Osteocyte (in vitro differentiated cells): ENCODE results near the gene ANKDD1B. TPM values are rescaled to one million over a fixed set of nuclear protein-coding genes. Genes with fewer than 3 reads are reported as not detected.
"Not testable (repeated sequence)": the region's sequence is repeated elsewhere in the genome, so short reads cannot be mapped to it uniquely, and the experiment has no call there.

Source experiments
- DNase-seq: peaks from one replicate; pipeline ENCODE4 v3.0.0; 2021; ENCODE audit warnings: mixed read lengths; ENCODE audit not compliant: unreplicated experiment; ENCODE audit errors: extremely low spot score
- H3K27ac Mint-ChIP-seq: one replicate; pipeline ENCODE4 v1.8.0; 2021; ENCODE audit warnings: mild to moderate bottlenecking, mixed read lengths; ENCODE audit not compliant: unreplicated experiment
- H3K27me3 Mint-ChIP-seq: one replicate; pipeline ENCODE4 v1.8.0; 2021; ENCODE audit warnings: mixed read lengths; ENCODE audit not compliant: unreplicated experiment
- H3K36me3 Mint-ChIP-seq: one replicate; pipeline ENCODE4 v1.8.0; 2021; ENCODE audit warnings: mixed read lengths; ENCODE audit not compliant: unreplicated experiment
- H3K4me1 Mint-ChIP-seq: one replicate; pipeline ENCODE4 v1.8.0; 2021; ENCODE audit warnings: mixed read lengths; ENCODE audit not compliant: unreplicated experiment
- H3K4me3 Mint-ChIP-seq: one replicate; pipeline ENCODE4 v1.8.0; 2021; ENCODE audit warnings: mild to moderate bottlenecking, moderate library complexity, mixed read lengths; ENCODE audit not compliant: unreplicated experiment
- H3K9me3 Mint-ChIP-seq: one replicate; pipeline ENCODE4 v1.8.0; 2021; ENCODE audit warnings: mixed read lengths; ENCODE audit not compliant: unreplicated experiment
- CTCF ChIP-seq: fragments of 200-600 bp; sonication (generic); IDR thresholded peaks from 2 replicates; pipeline ENCODE4 v1.5.0; 2021; ENCODE audit warnings: antibody characterized with exemption, mild to moderate bottlenecking, moderate library complexity
- total RNA-seq: library from RNA; stranded (reverse); gene quantifications from 2 replicates; pipeline ENCODE4 v1.2.1, GENCODE V29; 2021

ANKDD1B gene
- total RNA-seq, 1 donor from 2014 or later, result 0.67 TPM

GRCh38 chr5:75685141-75685540 lies 73.9 kb downstream of the ANKDD1B start:
- Mint-ChIP-seq H3K9me3 (no peaks in the 10 kb centered on the region), H3K36me3 (peaks cover 2% of the 10 kb centered on the region), H3K4me3 (no peak overlapping the region), H3K4me1 (peaks cover 10% of the 10 kb centered on the region), H3K27ac (no peak overlapping the region), H3K27me3 (no peaks in the 10 kb centered on the region)
- DNase-seq, result no peak
- no peak for TF ChIP-seq CTCF

DNA sequence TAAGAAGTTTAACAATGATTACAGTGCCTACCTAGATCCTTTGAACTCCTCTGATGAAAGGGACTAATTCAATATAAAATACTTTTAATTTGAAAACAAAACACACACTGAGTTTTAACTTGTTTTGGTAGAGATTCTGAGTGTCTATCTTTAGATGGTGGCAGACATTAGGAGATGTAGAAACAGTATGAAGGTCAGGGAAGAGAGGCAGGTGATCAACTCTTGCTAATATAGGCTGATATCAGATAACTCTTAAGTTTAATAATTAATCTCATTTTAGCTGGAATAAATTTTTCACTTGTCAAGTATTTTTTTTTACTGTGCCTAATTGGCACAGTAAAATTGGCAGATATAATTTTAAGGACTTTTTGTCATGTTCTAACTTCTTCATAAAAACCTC lies 75.2 kb downstream of the ANKDD1B start:
- no peak overlapping the region for H3K27ac Mint-ChIP-seq
- H3K27me3 Mint-ChIP-seq, result no peaks in the 10 kb centered on the region
- peaks cover 2% of the 10 kb centered on the region for H3K4me1 Mint-ChIP-seq
- no peak overlapping the region for H3K4me3 Mint-ChIP-seq
- no peaks in the 10 kb centered on the region for H3K9me3 Mint-ChIP-seq
- peaks cover 4% of the 10 kb centered on the region for H3K36me3 Mint-ChIP-seq
- no peak for DNase-seq
- TF ChIP-seq CTCF, result no peak

DNA sequence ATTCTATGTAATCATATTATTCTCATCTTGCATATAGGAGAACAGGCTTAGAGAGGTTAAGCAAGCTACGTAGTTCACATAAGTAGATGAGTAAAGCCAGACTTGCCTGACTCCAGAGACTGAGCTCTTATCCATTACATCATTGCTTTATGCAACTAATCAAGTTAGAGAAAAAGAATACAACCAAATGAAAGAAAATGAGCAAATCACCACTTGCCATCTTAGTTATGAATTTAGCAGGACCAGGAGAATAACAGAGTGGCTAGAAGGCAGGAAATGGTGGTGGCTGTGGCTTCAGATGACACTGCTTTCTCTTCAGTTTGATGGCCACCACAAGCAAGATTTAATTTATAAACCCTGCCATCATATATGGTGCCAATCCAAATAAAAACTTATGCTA lies 79.4 kb downstream of the ANKDD1B start:
- no peak overlapping the region for H3K4me3 Mint-ChIP-seq
- no peak overlapping the region for H3K27ac Mint-ChIP-seq
- no peak for DNase-seq
- peaks cover 19% of the 10 kb centered on the region for H3K36me3 Mint-ChIP-seq
- TF ChIP-seq CTCF, result no peak
- no peaks in the 10 kb centered on the region for H3K27me3 Mint-ChIP-seq
- no peaks in the 10 kb centered on the region for H3K9me3 Mint-ChIP-seq
- no peaks in the 10 kb centered on the region for H3K4me1 Mint-ChIP-seq

- Mint-ChIP-seq H3K4me3 (no peak overlapping the region), H3K27ac (no peak overlapping the region), H3K4me1 (no peaks in the 10 kb centered on the region), H3K9me3 (no peaks in the 10 kb centered on the region), H3K36me3 (peaks cover 26% of the 10 kb centered on the region), H3K27me3 (no peaks in the 10 kb centered on the region)
- no peak for DNase-seq
- TF ChIP-seq CTCF, result no peak
Measured at GRCh38 chr5:75694781-75695180, 83.5 kb downstream of the ANKDD1B start.

GRCh38 chr5:75695472-75696351 lies 84.5 kb downstream of the ANKDD1B start:
- not testable (repeated sequence) for H3K4me3 Mint-ChIP-seq, H3K27ac Mint-ChIP-seq, H3K9me3 Mint-ChIP-seq, H3K27me3 Mint-ChIP-seq, H3K4me1 Mint-ChIP-seq, DNase-seq
- peaks cover 24% of the 10 kb centered on the region for H3K36me3 Mint-ChIP-seq
